A673 (cell line): Measurements from ENCODE around the gene MINK1.

Experiments
- EZH2 ChIP-seq: fragments of 200-600 bp; sonication (generic); IDR thresholded peaks from 2 replicates; pipeline ENCODE4 v1.6.1; 2017; ENCODE audit warnings: borderline replicate concordance, low read depth, mild to moderate bottlenecking, mixed read lengths, antibody characterized with exemption, low read length; ENCODE audit not compliant: poor library complexity, severe bottlenecking
- TF ChIP-seq, protein P1 (sequence below): fragments of 300-800, 200-600 bp; sonication (generic); conservative IDR thresholded peaks from 2 replicates; pipeline ENCODE4 v1.5.1; 2017; ENCODE audit warnings: low read depth, mild to moderate bottlenecking, antibody characterized with exemption, low read length, moderate library complexity, mixed read lengths

DNA sequence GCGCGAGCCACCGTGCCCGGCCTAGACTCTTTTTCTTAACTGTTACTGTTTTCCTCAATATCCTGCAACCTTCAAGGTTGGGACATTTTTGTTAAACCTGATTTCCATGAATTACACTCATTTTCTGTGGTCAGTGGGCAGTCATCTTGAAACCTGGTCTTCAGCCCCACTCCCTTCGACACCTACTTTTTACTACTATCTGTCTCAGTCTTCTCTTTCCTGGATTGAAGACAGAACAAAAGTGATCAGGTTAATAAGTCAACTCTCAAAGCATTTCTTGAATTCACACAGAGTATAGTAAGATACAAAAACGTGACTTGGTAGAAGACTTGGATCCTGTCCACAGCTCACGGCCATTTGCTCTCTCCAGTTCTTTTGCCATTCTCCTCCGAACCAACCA is 6.1 kb downstream of the MINK1 start:
- TF ChIP-seq, protein P1, sequence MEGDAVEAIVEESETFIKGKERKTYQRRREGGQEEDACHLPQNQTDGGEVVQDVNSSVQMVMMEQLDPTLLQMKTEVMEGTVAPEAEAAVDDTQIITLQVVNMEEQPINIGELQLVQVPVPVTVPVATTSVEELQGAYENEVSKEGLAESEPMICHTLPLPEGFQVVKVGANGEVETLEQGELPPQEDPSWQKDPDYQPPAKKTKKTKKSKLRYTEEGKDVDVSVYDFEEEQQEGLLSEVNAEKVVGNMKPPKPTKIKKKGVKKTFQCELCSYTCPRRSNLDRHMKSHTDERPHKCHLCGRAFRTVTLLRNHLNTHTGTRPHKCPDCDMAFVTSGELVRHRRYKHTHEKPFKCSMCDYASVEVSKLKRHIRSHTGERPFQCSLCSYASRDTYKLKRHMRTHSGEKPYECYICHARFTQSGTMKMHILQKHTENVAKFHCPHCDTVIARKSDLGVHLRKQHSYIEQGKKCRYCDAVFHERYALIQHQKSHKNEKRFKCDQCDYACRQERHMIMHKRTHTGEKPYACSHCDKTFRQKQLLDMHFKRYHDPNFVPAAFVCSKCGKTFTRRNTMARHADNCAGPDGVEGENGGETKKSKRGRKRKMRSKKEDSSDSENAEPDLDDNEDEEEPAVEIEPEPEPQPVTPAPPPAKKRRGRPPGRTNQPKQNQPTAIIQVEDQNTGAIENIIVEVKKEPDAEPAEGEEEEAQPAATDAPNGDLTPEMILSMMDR, result no peak
- no peak for TF ChIP-seq EZH2
